Aorta (tissue), 5 donors: ENCODE data around the gene LRP4. TPM values are rescaled to one million over a fixed set of nuclear protein-coding genes. Genes with fewer than 3 reads are reported as not detected.
"Not testable (repeated sequence)": the region's sequence is repeated elsewhere in the genome, so short reads cannot be mapped to it uniquely, and the experiment has no call there.

Source experiments
- ATAC-seq: fragments of 200-7000 bp; cut with Tn5 transposase; one replicate; pipeline ENCODE4 v1.9.1; 2022; ENCODE audit warnings: moderate library complexity; ENCODE audit not compliant: low FRiP score
- DNase-seq, 2 donors: peaks; one replicate each; pipeline ENCODE4 v3.0.0-alpha.2; 2020
- H3K27ac ChIP-seq, 2 donors: one replicate each; pipeline ENCODE4 v1.5.1; 2013; ENCODE audit warnings: low read length in 2 of 2, mild to moderate bottlenecking in 2 of 2, moderate library complexity in 2 of 2, control low read depth in 1 of 2, inconsistent platforms in 1 of 2, low read depth in 1 of 2
- H3K27me3 ChIP-seq, 2 donors: one replicate each; pipeline ENCODE4 v1.6.1; 2013; ENCODE audit warnings: control low read depth in 1 of 2, low read length in 1 of 2, mild to moderate bottlenecking in 1 of 2, moderate library complexity in 1 of 2; ENCODE audit not compliant: insufficient read depth in 2 of 2, control insufficient read depth in 1 of 2
- H3K36me3 ChIP-seq, 2 donors: one replicate each; pipeline ENCODE4 v1.6.1; 2013; ENCODE audit warnings: control low read depth in 1 of 2, low read length in 1 of 2, mild to moderate bottlenecking in 1 of 2; ENCODE audit not compliant: insufficient read depth in 2 of 2, control insufficient read depth in 1 of 2
- H3K4me1 ChIP-seq, 2 donors: one replicate each; pipeline ENCODE4 v1.6.1; 2013; ENCODE audit warnings: low read length in 2 of 2, control low read depth in 1 of 2, mild to moderate bottlenecking in 1 of 2, moderate library complexity in 1 of 2; ENCODE audit not compliant: insufficient read depth in 2 of 2, control insufficient read depth in 1 of 2
- H3K4me3 ChIP-seq, 2 donors: one replicate each; pipeline ENCODE4 v1.5.1; 2013; ENCODE audit warnings: low read length in 2 of 2, control low read depth in 1 of 2, mild to moderate bottlenecking in 1 of 2
- H3K9me3 ChIP-seq: one replicate; pipeline ENCODE4 v1.6.1; 2013; ENCODE audit warnings: mild to moderate bottlenecking, low read length; ENCODE audit not compliant: control insufficient read depth
- WGBS, 2 donors: extraction: QIAGEN DNeasy Blood & Tissue Kit; methylation state at CpG; one replicate each; pipeline ENCODE4 v1.1.7; 2013; 5-methylcytosine and 5-hydroxymethylcytosine counted together
- intact Hi-C, 2 donors: fragments of 100-400 bp; cut with DNase I; formaldehyde crosslinking; loops; one replicate each; pipeline versions ENCODE4 v1.14.2 to v1.15.0; 2022
- long read RNA-seq, 2 donors: library from polyadenylated mRNA; unstranded; transcript quantifications; one replicate each; pipeline ENCODE4 v2.0.0, GENCODE V29; 2020 to 2021
- polyA plus RNA-seq, 2 donors: library from polyadenylated mRNA; stranded (reverse); fragments of 200-250 nt; gene quantifications; one replicate each; pipeline ENCODE4 v1.2.3, GENCODE V29; 2013
- total RNA-seq, 2 donors: library from RNA; stranded (reverse); fragmentation: NEBNext Ultra II Directional; extraction: Animal tissue kit (Norgen Biotek cat#: 25700); gene quantifications; one replicate each; pipeline ENCODE4 v1.2.1, GENCODE V29; 2021
- donor health status: healthy with polysubstance abuse.
- donor health status: Bipolar disorder and iron deficiency.
- donor health status: DM: no; HTN: no; CAD: no.
- donor health status: DM: no; HTN: no; CAD: no.
- donor health status: DM: yes; HTN: yes; CAD: no.

The LRP4 gene
- total RNA-seq (1 to 10 TPM; 4.0 to 8.6 TPM), polyA plus RNA-seq (1 to 10 TPM in 1 of 2 donors, under 1 TPM in 1; 0.90 to 2.1 TPM)
- long read RNA-seq, donor 1, partial matches to known transcripts: 0 of 2 reads
- long read RNA-seq, donor 1, other reads (novel, unspliced or antisense): 2 of 2 reads
- long read RNA-seq, donor 2, partial matches to known transcripts: 0 of 1 reads
- long read RNA-seq, donor 2, other reads (novel, unspliced or antisense): 1 of 1 reads

GRCh38 chr11:46918083-46918787 is at the start of gene LRP4:
TSS of gene LRP4 (minus strand) at chr11:46918550. CDS start at chr11:46918379, 171 bp downstream.
- ATAC-seq: peak; percentile 53
- Histone ChIP-seq H3K4me3 (peak within 1 kb of the TSS; percentile 32 to 60), H3K4me1 (no peaks in the 10 kb centered on the region), H3K36me3 (no peaks in the 10 kb centered on the region), H3K9me3 (no peaks in the 10 kb centered on the region), H3K27ac (no peak within 1 kb of the TSS), H3K27me3 (no peaks in the 10 kb centered on the region)
- WGBS, 2 donors: 1% methylated on average over 52 to 97 of the region's 97 CpGs
- peak in 1 of 2 donors; percentile 86 for DNase-seq
- intact Hi-C loops: no loop called here

DNA sequence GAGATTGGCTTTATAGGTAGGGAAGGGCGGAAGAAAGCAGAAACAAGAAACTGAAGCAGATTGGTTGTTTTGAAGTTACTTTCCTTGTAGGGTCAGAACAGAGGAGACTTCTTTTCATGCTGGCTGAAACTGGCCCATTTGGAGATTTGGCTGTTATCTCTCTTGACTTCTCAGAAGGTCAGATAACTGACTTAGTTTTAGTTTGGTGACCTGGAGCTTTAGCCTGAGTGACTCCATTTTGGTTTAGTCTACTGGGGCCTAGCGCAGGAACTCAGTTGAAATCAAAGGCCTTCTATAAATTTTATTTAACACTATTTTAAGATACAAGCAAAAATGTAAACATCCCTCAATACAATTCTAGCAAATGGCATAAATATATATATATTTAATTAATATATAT is 49.6 kb upstream of the LRP4 start:
- ATAC-seq (no peak), DNase-seq (no peak)
- intact Hi-C loops: no loop called here
- WGBS, 2 donors: 98 to 99% methylated on average over 2 of the region's 2 CpGs
- H3K36me3 ChIP-seq: no peaks in the 10 kb centered on the region
- no peak overlapping the region for H3K27ac ChIP-seq
- H3K4me1 ChIP-seq: no peaks in the 10 kb centered on the region
- H3K4me3 ChIP-seq: no peak overlapping the region
- H3K27me3 ChIP-seq: no peaks in the 10 kb centered on the region
- H3K9me3 ChIP-seq: no peaks in the 10 kb centered on the region

- WGBS, 2 donors: 35 to 50% methylated on average over 2 of the region's 2 CpGs
- intact Hi-C loops: no loop called here
- H3K27me3 ChIP-seq: no peaks in the 10 kb centered on the region
- H3K4me3 ChIP-seq: no peak overlapping the region
- no peaks in the 10 kb centered on the region for H3K9me3 ChIP-seq
- DNase-seq (no peak), ATAC-seq (no peak)
- no peaks in the 10 kb centered on the region for H3K4me1 ChIP-seq
- H3K27ac ChIP-seq: no peak overlapping the region
- H3K36me3 ChIP-seq: no peaks in the 10 kb centered on the region
These were observed 48.4 kb upstream of the LRP4 start for GRCh38 chr11:46966773-46967172.

DNA sequence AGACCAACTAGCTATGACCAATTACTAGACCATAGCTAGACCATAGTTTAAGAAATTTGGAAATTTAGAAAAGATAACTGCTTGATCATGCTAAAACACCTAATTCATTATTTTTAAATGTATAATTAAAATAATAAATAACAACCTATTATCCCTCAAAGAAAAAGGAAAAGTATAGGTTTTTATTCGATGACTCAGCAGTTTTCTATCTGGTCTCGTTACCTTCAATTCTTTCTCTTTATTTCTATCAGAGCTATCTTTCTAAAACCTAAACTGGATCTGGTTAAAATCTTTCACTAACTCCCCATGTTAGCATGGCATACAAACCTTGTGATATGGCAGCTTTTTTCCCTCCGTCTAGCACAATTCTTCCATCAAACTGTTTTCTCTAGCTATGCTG is 45.5 kb upstream of the LRP4 start:
- Histone ChIP-seq H3K4me3 (no peak overlapping the region), H3K36me3 (no peaks in the 10 kb centered on the region), H3K27ac (no peak overlapping the region), H3K9me3 (no peaks in the 10 kb centered on the region), H3K27me3 (no peaks in the 10 kb centered on the region), H3K4me1 (no peaks in the 10 kb centered on the region)
- no peak for DNase-seq
- intact Hi-C loops: no loop called here
- WGBS, 2 donors: 97% methylated on average over 3 of the region's 3 CpGs
- no peak for ATAC-seq

- H3K27me3 ChIP-seq, H3K4me1 ChIP-seq, H3K4me3 ChIP-seq, DNase-seq, H3K9me3 ChIP-seq, H3K27ac ChIP-seq, ATAC-seq, H3K36me3 ChIP-seq, intact Hi-C loops: not testable (repeated sequence)
- WGBS, 2 donors: 96 to 98% methylated on average over 3 of the region's 3 CpGs
These were observed 43.5 kb upstream of the LRP4 start for GRCh38 chr11:46961886-46962285.

GRCh38 chr11:46961041-46961440 is 42.7 kb upstream of the LRP4 start:
- Histone ChIP-seq H3K9me3 (no peaks in the 10 kb centered on the region), H3K4me3 (no peak overlapping the region), H3K4me1 (no peaks in the 10 kb centered on the region), H3K36me3 (peaks cover 0 to 4% of the 10 kb centered on the region in 2 donors), H3K27ac (no peak overlapping the region), H3K27me3 (no peaks in the 10 kb centered on the region)
- ATAC-seq (no peak), DNase-seq (no peak)
- 98 to 100% methylated on average over 2 of the region's 2 CpGs for WGBS, 2 donors
- intact Hi-C loops: no loop called here

- DNase-seq: no peak
- no peak overlapping the region for H3K27ac ChIP-seq
- intact Hi-C loops: no loop called here
- no peak for ATAC-seq
- H3K4me3 ChIP-seq: no peak overlapping the region
- peaks cover 0 to 4% of the 10 kb centered on the region in 2 donors for H3K36me3 ChIP-seq
- no peaks in the 10 kb centered on the region for H3K27me3 ChIP-seq
- no peaks in the 10 kb centered on the region for H3K4me1 ChIP-seq
- no peaks in the 10 kb centered on the region for H3K9me3 ChIP-seq
- WGBS, 2 donors: 98 to 100% methylated on average over 1 of the region's 1 CpG
These were observed 40.4 kb upstream of the LRP4 start for GRCh38 chr11:46958777-46959176.

GRCh38 chr11:46953093-46953492 is 34.7 kb upstream of the LRP4 start:
- DNase-seq (no peak), ATAC-seq (no peak)
- H3K4me3 ChIP-seq: no peak overlapping the region
- peaks cover 0 to 2% of the 10 kb centered on the region in 2 donors for H3K4me1 ChIP-seq
- H3K27me3 ChIP-seq: no peaks in the 10 kb centered on the region
- H3K9me3 ChIP-seq: no peaks in the 10 kb centered on the region
- 92 to 94% methylated on average over 5 of the region's 5 CpGs for WGBS, 2 donors
- peaks cover 0 to 3% of the 10 kb centered on the region in 2 donors for H3K36me3 ChIP-seq
- intact Hi-C loops: no loop called here
- no peak overlapping the region for H3K27ac ChIP-seq

GRCh38 chr11:46952553-46952952 is 34.2 kb upstream of the LRP4 start:
- Histone ChIP-seq H3K4me1 (peaks cover 0 to 2% of the 10 kb centered on the region in 2 donors), H3K4me3 (no peak overlapping the region), H3K9me3 (no peaks in the 10 kb centered on the region), H3K27ac (no peak overlapping the region), H3K27me3 (no peaks in the 10 kb centered on the region), H3K36me3 (peaks cover 0 to 3% of the 10 kb centered on the region in 2 donors)
- intact Hi-C loops: no loop called here
- DNase-seq: no peak
- 89 to 92% methylated on average over 2 of the region's 2 CpGs for WGBS, 2 donors
- no peak for ATAC-seq
